ENCODE results near the gene ACACA. TPM values are rescaled to one million over a fixed set of nuclear protein-coding genes. Genes with fewer than 3 reads are reported as not detected.
"Not testable (repeated sequence)": the region's sequence is repeated elsewhere in the genome, so short reads cannot be mapped to it uniquely, and the experiment has no call there.

Gene ACACA
- total and polyA plus RNA-seq, 12 donors, result 5.6 to 28.0 (median 16.2) TPM

- H3K36me3 ChIP-seq, result peaks cover 0 to 8% (median 0%) of the 10 kb centered on the region in 9 donors
Observed at GRCh38 chr17:37358098-37358829, 48.4 kb downstream of the ACACA start.

GRCh38 chr17:37356796-37357569, 49.7 kb downstream of the ACACA start:
- H3K27ac ChIP-seq, ATAC-seq, H3K4me3 ChIP-seq, H3K27me3 ChIP-seq, DNase-seq, H3K9me3 ChIP-seq: not testable (repeated sequence)
- WGBS, 2 donors, result 90 to 91% methylated on average over 12 of the region's 12 CpGs
- Histone ChIP-seq H3K36me3 (peaks cover 0 to 11% (median 0%) of the 10 kb centered on the region in 9 donors), H3K4me1 (peaks cover 0 to 28% (median 22%) of the 10 kb centered on the region in 9 donors)
- intact Hi-C loops (cut with DNase I), result loop anchor here in 1 of 10 donors (5.0 kb wide), 1 partner anchor 50 kb away; the partner anchor contains the start of genes ACACA and TADA2A

More at GRCh38 chr17:37358098-37358829, 48.4 kb downstream of the ACACA start:
- Histone ChIP-seq H3K4me1 (peaks cover 0 to 28% (median 22%) of the 10 kb centered on the region in 9 donors), H3K27ac (peak overlapping the region; percentile 1 to 95 (median 88)), H3K27me3 (no peaks in the 10 kb centered on the region), H3K9me3 (no peaks in the 10 kb centered on the region), H3K4me3 (peak overlapping the region; percentile 45 to 94 (median 86))
- peak in 7 of 8 donors; percentile 4 to 31 (median 24) for ATAC-seq
- WGBS, 2 donors, result 3 to 4% methylated on average over 21 of the region's 21 CpGs
- TF ChIP-seq, protein P1, sequence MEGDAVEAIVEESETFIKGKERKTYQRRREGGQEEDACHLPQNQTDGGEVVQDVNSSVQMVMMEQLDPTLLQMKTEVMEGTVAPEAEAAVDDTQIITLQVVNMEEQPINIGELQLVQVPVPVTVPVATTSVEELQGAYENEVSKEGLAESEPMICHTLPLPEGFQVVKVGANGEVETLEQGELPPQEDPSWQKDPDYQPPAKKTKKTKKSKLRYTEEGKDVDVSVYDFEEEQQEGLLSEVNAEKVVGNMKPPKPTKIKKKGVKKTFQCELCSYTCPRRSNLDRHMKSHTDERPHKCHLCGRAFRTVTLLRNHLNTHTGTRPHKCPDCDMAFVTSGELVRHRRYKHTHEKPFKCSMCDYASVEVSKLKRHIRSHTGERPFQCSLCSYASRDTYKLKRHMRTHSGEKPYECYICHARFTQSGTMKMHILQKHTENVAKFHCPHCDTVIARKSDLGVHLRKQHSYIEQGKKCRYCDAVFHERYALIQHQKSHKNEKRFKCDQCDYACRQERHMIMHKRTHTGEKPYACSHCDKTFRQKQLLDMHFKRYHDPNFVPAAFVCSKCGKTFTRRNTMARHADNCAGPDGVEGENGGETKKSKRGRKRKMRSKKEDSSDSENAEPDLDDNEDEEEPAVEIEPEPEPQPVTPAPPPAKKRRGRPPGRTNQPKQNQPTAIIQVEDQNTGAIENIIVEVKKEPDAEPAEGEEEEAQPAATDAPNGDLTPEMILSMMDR (IDR thresholded peaks at IDR 0.05), result no peak
- peak; percentile 23 to 44 for DNase-seq
- intact Hi-C loops (cut with DNase I), result loop anchor here in 1 of 10 donors (5.0 kb wide), 1 partner anchor 49 kb away; the partner anchor contains the start of genes ACACA and TADA2A

DNA sequence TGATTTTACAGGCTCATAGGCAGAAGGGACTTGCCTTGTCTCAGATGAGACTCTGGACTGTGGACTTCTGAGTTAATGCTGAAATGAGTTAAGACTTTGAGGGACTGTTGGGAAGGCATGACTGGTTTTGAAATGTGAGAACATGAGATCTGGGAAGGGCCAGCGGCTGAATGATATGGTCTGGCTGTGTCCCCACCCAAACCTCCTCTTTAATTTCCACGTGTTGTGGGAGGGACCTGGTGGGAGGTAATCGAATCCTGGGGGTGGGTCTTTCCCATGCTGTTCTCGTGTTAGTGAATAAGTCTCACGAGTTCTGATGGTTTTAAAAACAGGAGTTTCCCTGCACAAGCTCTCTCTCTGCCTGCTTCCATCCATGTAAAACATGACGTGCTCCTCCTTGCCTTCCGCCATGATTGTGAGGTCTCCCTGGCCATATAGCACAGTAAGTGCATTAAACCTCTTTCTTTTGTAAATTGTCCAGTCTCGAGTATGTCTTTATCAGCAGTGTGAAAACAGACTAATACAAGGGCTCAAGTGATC, 59.7 kb downstream of the ACACA start:
- H3K9me3 ChIP-seq; DNase-seq; intact Hi-C loops (cut with DNase I); H3K27me3 ChIP-seq; ATAC-seq; H3K4me3 ChIP-seq; H3K36me3 ChIP-seq; H3K27ac ChIP-seq; H3K4me1 ChIP-seq: not testable (repeated sequence)
- 97 to 98% methylated on average over 8 of the region's 8 CpGs for WGBS, 2 donors

DNA sequence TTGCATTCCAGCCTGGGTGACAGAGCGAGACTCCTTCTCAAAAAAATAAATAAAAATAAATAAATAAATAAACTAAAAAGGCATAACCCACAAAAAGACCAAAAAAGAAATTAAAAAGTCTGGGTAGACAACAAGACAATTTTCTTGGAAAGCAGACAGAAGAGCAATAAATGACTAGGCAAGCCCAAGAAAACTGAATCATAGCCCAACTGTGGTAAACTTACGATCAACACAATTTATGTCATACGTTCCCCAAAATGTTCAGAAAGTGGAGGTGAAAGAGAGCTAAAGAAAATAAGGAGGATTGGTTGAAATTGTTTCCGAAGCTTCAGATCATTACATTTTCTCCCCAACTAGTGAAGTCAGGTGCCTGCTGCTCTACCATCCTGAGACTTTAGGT, 62.1 kb downstream of the ACACA start:
- TF ChIP-seq, protein P1 (IDR thresholded peaks at IDR 0.05), result no peak
- Histone ChIP-seq H3K4me3 (no peak overlapping the region), H3K9me3 (no peaks in the 10 kb centered on the region), H3K27ac (no peak overlapping the region), H3K4me1 (no peaks in the 10 kb centered on the region), H3K36me3 (no peaks in the 10 kb centered on the region), H3K27me3 (no peaks in the 10 kb centered on the region)
- intact Hi-C loops (cut with DNase I), result no loop called here
- ATAC-seq (no peak), DNase-seq (no peak)
- 96% methylated on average over 4 of the region's 4 CpGs for WGBS, 2 donors

GRCh38 chr17:37342589-37342988, 64.0 kb downstream of the ACACA start:
- Histone ChIP-seq H3K4me1 (no peaks in the 10 kb centered on the region), H3K4me3 (no peak overlapping the region), H3K27ac (no peak overlapping the region), H3K27me3 (no peaks in the 10 kb centered on the region), H3K9me3 (no peaks in the 10 kb centered on the region), H3K36me3 (no peaks in the 10 kb centered on the region)
- DNase-seq (no peak), ATAC-seq (no peak)
- TF ChIP-seq, protein P1 (IDR thresholded peaks at IDR 0.05), result no peak
- intact Hi-C loops (cut with DNase I), result no loop called here
- 92 to 100% methylated on average over 2 of the region's 2 CpGs for WGBS, 2 donors

All from heart right ventricle (tissue), 16 donors.